Smooth muscle cell of the umbilical artery (primary cell): ENCODE data around the gene MMP28. TPM values are rescaled to one million over a fixed set of nuclear protein-coding genes. Genes with fewer than 3 reads are reported as not detected.

Experiments used
- total RNA-seq: library from RNA; depleted of rRNA; stranded (reverse); fragments of >200 nt; gene quantifications from 2 replicates; pipeline ENCODE4 v1.2.3, GENCODE V29; 2014

The MMP28 gene
- total RNA-seq: 1.3 and 3.3 TPM in 2 replicates

GRCh38 chr17:35795007-35795870 is at the start of gene MMP28:
MMP28 (minus strand) TSS chr17:35795641; CDS start chr17:35795377, 264 bp downstream.

GRCh38 chr17:35808962-35809854 is 13.8 kb upstream of the MMP28 start, which contains the start of gene TAF15:
TAF15 (plus strand) TSS chr17:35809484; CDS start chr17:35809570, 86 bp downstream.

GRCh38 chr17:35760587-35760986 is 34.9 kb downstream of the MMP28 start, which contains the start of gene C17orf50:
C17orf50 (plus strand) TSS chr17:35760887; CDS start chr17:35760942, 55 bp downstream.

GRCh38 chr17:35752945-35753764 is 42.3 kb downstream of the MMP28 start, which contains the start of gene GAS2L2:
GAS2L2 (minus strand) TSS chr17:35753239; CDS start chr17:35752850, 389 bp downstream.

GRCh38 chr17:35731239-35731916 is 64.1 kb downstream of the MMP28 start, which contains the start of gene RASL10B:
RASL10B (plus strand) TSS chr17:35731639; CDS start chr17:35735185, 3,546 bp downstream.

Other genes starting within 250 kb of the MMP28 start
- not detected in 2 replicates for gene SLFN14, start 234.8 kb downstream of the MMP28 start, total RNA-seq
- gene PEX12, start 217.1 kb downstream of the MMP28 start, total RNA-seq: 3.7 and 5.3 TPM in 2 replicates
- 73.9 and 149 TPM in 2 replicates for gene AP2B1, start 208.3 kb downstream of the MMP28 start, total RNA-seq
- gene RASL10B, start 64.0 kb downstream of the MMP28 start, total RNA-seq: 7.4 and 8.1 TPM in 2 replicates
- not detected in 2 replicates for gene GAS2L2, start 42.4 kb downstream of the MMP28 start, total RNA-seq
- gene C17orf50, start 34.8 kb downstream of the MMP28 start, total RNA-seq: not detected in 2 replicates
- 78.4 and 91.3 TPM in 2 replicates for gene TAF15, start 13.8 kb upstream of the MMP28 start, total RNA-seq
- not detected in 2 replicates for gene HEATR9, start 73.2 kb upstream of the MMP28 start, total RNA-seq
- gene CCL5, start 84.7 kb upstream of the MMP28 start, total RNA-seq: under 0.01 and 0.14 TPM in 2 replicates
- gene RDM1, start 135.1 kb upstream of the MMP28 start, total RNA-seq: 0.30 and 0.46 TPM in 2 replicates
- not detected in 2 replicates for gene LYZL6, start 148.1 kb upstream of the MMP28 start, total RNA-seq
- not detected in 2 replicates for gene CCL16, start 185.9 kb upstream of the MMP28 start, total RNA-seq
- gene CCL14, start 191.1 kb upstream of the MMP28 start, total RNA-seq: not detected in 2 replicates
- not detected in 2 replicates for gene CCL15, start 205.9 kb upstream of the MMP28 start, total RNA-seq
- gene CCL23, start 222.3 kb upstream of the MMP28 start, total RNA-seq: not detected in 2 replicates